PC-3 (cell line): ENCODE results near the gene ATP11C.

Experiments
- EZH2 ChIP-seq: fragments of 300-600 bp; sonication (generic); IDR thresholded peaks from one replicate; pipeline ENCODE4 v1.6.1; 2017; ENCODE audit warnings: antibody characterized with exemption, mild to moderate bottlenecking, low read length; ENCODE audit not compliant: unreplicated experiment
- TF ChIP-seq, protein P1 (sequence below): fragments of 300-600 bp; sonication (generic); conservative IDR thresholded peaks from 2 replicates; pipeline ENCODE4 v1.5.1; 2017; ENCODE audit warnings: antibody characterized with exemption, low read depth, mild to moderate bottlenecking, low read length

DNA sequence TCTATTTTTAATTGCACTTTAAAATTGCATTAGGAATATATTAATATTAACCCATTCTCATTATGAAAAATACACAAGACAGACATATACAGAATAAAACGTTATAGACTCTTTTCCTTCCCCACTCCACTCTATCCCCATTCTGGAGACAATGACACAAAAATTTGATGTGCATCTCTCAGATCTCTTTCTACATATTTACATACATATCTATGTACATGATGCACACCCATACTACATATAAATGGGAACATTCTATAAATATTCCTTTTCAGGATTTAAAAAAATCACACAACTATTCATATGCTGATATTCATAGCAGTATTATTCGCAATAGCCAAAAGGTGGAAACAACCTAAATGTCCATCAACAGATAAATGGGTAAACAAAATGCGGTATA lies 34.9 kb upstream of the ATP11C start:
- no peak for TF ChIP-seq EZH2
- TF ChIP-seq, protein P1, sequence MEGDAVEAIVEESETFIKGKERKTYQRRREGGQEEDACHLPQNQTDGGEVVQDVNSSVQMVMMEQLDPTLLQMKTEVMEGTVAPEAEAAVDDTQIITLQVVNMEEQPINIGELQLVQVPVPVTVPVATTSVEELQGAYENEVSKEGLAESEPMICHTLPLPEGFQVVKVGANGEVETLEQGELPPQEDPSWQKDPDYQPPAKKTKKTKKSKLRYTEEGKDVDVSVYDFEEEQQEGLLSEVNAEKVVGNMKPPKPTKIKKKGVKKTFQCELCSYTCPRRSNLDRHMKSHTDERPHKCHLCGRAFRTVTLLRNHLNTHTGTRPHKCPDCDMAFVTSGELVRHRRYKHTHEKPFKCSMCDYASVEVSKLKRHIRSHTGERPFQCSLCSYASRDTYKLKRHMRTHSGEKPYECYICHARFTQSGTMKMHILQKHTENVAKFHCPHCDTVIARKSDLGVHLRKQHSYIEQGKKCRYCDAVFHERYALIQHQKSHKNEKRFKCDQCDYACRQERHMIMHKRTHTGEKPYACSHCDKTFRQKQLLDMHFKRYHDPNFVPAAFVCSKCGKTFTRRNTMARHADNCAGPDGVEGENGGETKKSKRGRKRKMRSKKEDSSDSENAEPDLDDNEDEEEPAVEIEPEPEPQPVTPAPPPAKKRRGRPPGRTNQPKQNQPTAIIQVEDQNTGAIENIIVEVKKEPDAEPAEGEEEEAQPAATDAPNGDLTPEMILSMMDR, result no peak
